RPMI7951 (cell line): ENCODE data around the gene TGFBR3. TPM values are rescaled to one million over a fixed set of nuclear protein-coding genes. Genes with fewer than 3 reads are reported as not detected.

Source experiments
- DNase-seq: peaks from one replicate; pipeline ENCODE4 v3.0.0-alpha.2; 2012; ENCODE audit warnings: low read depth
- total RNA-seq: library from RNA; depleted of rRNA; stranded (reverse); fragments of >200 nt; shearing (Covaris generic); gene quantifications from 2 replicates; pipeline ENCODE4 v1.2.3, GENCODE V29; 2014

TGFBR3 gene
- total RNA-seq, 1 experiment from 2014 or later, result 7.3 TPM

DNA sequence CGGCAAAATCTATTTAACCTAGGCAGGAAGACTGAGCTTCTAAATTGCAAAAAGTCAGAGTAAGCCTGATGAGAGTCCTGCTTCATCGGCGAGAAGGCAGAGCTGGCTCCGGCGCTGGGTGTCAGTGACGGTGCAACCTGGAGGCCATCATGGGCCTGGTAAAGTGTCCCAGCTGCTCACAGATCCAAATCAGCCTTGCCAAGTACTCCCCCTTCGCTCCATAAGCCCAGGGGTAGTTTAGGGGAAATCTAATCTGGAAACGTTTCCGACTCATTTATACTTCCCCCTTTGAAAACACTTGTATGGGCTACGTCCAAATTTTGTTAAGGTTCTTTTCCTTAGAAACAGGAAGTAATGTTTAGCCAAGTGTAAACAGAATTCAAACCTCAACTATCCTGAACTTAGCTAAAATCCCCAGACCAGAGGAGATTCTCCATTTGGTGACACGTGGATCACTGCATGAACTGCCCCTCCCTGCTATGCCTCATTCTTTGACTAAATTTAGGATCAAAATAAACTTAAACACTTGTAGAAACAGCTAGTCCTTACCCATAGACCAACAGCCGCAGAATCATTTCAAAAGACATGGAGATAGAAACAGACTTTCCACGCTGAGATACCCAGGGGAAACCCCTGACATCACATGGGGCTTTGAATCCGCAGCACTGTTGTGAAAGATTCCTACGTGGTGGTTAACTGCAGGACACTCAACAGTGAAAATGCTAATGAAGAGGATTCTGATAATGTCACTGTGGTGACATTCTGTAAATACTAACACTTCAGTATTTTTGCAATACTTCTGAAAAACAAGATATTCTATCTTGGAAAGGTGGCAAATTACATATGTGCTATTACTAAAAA is 172.7 kb downstream of the TGFBR3 start:
- DNase-seq, result no peak

DNA sequence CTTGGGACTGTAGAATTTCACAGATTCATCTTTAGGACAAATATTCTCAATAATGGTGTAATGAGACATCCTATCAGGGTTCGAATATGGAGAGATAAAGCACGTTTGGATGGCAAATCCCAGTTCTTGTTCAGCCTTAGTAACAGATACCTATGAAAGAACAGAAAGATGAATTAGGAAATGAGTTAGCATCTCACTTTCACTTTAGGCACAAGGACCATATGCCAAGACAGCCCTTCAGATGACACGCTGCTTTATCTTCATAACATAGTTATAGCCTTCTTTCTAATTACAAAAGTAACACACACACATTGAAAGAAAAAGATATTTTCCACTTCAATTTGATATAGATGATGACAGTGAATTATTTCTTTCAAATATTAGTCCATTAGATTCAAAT is 173.6 kb downstream of the TGFBR3 start:
- DNase-seq, result no peak

DNA sequence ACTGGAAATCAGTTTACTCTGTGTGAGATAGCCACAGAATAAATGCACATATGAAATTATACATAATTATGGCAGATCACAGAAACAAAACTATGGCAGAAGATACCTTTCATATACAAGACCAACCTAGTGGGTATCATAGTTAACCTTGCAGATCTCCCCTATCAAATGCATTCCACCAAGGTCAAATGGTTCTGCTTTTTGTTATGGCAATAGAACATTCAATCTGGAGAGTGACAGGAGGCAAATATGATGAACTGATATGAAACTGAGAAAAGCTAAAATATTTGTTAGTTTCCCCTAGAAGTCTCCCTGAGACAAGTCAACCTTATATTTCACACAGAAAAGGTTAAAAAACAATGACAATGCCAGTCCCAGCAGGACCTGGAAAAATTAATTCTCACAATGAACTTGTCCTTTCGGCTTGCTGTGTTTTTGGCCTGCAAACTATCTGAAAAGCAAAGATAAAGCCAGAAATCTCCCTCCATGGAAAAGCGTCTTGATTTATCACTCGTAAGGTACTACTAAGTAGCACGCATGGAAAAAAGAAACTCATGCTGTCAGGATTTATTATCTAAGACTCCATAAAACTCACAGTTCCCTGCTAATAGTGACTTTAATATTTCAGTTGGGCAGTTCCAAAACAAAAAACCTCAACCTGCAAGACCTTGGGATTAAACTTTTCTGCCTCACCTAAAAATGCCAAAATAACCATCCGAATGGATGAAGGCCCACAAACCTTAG is 174.3 kb downstream of the TGFBR3 start:
- DNase-seq, result no peak

DNA sequence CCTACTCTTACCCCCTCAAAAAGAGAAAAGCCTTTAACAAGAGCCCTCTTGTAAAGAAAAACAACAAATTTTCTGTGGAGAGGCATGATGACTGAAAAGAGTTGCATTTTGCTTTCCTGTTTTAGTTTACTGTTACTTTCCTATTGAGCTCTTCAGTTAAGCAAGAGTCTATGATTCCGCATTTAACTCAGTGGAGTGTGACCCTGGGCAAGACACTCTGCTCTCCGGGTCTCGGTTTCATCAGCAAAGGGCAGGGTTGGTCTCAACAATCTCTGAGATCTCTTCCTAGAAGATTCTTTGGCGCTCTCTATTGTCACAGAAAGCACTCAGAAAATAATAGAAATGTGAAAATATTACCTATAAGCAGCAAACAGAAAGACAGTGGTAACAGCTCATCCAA is 175.7 kb downstream of the TGFBR3 start:
- no peak for DNase-seq

DNA sequence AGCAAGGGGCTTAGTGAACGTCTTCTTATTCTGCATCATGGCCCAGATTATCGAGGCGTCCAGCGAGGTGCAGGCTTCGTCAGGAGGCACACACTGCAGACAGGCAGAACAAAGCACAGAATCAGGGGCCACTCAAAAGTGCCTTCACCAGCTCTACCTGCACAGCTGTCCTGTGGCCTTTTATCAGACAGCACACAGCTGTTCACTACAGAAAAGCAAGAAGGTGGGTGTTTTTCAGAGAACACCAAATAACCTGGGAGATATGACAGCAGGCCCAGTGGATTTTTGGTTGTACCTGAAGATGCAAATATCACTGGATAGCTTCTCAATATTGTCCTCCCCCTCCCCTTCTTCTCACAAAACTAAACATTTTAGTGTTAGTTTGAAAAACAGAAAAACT is 177.3 kb downstream of the TGFBR3 start:
- no peak for DNase-seq

DNA sequence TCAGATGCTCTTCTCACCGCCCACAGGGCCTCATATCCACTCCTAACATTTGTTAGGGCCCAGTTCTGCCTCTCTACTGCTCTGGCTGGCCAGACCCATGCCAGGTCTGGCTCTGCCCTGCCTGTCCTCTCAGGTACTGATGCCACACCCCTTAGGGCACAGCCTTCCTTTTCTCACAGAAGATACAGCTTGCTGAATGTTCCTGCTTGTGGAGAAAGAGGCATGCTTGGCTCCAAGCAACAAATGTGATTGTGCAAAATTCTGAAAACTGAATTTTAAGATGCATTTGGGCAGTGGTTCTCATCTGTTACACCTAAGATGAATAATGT is 178.1 kb downstream of the TGFBR3 start:
- no peak for DNase-seq

DNA sequence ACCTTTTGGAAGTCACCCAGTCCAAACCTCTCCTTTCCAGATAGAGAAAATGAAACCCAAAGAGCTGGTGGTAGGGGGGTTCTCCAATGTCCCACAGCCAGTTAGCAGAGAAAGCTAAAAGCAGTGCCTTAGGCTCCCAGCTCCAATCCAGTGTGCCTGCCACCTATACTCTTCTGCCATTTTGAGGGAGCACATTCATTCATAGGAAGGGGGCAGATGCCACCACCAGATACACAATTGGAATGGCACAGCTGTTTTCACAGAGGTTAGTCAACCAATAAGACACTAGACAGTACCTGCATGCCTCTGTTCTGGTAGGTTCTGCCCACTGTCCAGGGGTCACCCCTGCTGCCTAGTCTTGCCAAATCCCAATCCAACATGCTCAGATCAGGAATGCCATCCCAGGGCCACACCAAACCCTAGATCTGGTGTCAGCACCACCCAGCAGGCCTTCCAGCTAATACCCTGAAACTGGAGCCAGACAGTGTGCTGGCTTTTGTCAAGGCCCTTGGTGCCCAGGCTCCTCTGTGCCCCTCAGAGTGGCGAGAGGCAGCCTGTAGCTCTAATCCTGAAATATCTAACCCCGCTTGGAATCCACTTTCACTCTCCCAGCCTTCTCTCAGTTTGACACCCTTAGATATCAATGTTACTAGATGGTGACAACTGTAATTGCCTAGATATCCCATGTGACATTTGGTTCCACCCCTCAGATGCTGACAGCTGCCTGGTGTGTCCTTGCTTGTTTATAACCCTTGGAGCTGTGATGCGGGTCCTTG is 178.6 kb downstream of the TGFBR3 start:
- DNase-seq, result no peak

DNA sequence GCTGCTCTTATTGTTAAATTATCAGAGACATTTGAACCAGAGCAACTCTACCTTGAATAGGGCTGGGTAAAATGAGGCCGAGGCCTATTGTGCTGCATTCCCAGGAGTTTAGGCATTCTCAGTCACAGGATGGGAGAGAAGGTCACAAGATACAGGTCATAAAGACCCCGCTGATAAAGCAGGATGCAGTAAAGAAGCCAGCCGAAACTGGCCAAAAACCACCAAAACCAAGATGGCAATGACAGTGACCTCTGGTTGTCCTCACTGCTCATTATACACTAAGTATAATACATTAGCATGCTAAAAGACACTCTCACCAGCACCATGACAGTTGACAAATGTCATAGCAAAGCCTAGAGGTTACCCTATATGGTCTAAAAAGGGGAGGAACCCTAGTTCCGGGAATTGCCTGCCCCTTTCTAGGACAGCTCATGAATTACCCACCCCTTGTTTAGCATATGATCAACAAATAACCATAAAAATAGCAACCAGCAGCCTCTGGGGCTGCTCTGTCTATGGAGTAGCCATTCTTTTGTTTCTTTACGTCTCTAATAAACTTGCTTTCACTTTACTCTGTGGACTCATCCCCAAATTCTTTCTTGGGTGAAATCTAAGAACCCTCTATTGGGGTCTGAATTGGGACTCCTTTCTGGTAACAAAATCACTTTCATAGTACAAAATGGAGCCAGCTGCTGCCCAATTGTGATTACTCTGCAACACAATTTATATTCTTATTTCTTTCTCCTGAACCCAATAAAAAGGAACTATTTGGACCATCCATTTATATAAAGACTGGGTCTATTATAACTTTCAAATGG is 179.6 kb downstream of the TGFBR3 start:
- no peak for DNase-seq

DNA sequence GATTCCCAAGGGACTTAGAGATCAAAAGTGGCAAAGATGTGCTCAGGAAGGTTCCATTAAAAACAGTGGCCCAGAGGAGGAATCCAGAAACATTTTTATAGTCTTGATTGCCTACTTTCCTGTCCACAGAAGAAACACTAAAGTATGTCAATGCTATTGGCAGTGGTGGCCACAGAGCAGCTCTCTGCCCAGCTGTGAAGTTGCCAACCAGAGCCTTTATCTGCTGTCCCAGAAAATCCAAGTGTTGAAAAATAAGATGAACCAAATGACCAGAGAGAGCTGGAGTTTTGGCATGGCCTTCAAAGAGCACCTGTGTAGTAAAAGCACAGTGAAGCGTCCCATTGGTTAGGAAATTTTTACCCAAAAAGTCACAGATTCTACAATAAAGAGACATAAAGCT is 181.2 kb downstream of the TGFBR3 start:
- no peak for DNase-seq

DNA sequence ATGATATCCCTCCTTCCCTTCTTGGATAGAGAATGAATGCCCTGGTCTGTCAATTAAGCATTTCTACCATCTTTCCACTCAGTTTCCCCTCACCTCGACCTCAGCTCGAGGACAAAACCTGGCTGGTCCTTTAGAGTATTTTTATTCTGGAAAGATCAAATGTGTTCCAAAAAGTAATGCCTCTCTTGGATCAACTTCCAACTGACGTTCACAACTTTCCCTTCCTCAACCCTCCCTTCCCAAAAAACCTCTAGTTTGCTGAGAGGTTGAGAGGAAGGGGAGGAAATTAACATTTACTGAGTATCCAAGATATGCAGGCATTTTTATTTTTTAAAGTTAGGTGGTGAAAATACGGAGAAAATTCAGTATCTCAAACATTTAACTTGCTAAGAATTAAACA is 182.9 kb downstream of the TGFBR3 start:
- DNase-seq, result no peak

DNA sequence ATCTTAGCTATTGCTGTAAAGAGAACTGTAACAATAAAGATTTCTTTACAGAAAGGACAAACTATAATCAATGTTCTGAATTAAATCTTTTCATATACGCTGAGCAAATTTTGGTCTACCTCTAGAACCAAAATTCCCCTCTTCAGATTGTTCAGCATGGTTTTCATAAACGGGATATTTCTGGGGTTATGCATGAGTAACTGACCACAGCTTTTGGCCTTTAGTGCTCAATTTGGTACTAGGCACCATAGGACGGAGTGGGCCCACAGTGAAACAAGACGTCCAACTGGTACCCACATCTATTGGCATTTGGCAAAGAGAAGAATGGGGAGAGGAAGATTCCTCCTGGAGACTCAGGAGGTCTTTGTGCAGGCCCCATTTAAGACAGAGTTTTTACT is 184.5 kb downstream of the TGFBR3 start:
- DNase-seq, result peak; percentile 24

DNA sequence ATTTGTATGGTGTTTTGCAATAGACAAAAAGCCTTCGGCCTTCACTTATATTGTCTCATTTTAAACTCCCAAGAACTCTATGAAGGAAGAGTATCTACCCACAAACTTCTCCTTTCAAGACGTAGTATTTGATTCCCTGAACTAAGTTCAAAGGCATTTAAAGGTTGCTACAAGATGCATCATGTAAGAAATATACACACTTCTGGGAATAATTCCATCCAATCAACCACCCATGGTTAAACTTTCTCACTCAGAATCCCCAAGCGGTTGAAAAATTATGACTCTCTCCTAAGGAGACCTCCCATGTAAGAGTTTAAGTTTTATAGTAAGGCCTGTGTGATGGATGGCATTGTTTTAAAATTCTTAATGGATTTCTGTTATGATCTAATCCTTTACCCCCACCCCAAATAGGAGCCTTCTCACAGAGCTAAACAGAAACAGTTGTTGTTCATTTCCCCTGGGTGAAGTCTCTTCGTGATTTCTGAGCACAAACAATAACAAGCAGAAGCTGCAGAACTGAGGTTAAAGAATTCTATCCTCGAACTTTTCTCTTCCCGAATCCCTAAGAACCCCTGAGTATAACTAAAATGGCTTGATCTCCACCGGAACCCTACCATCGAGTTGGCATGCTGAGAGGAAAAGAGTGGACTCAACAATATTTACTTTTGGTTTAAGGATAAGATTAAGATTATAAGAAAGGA is 185.0 kb downstream of the TGFBR3 start:
- DNase-seq, result no peak

DNA sequence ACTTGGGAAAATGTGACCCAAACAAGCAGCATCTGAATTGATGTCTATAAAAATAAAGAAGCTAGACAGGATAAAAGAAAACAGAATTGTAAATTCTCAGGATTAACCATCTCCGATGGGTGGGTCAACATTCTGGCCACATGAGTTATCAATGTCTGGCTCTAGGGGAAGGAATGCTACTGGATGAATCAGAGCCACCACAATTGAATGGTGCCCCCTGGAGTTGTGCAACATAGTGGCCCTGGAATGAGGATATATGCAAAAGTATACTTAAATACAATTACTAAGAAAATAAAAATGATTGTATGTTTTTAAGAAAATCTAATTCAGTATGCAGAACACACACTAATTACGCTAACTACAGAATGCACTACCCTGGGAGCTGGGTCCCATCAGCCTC is 185.6 kb downstream of the TGFBR3 start:
- peak; percentile 54 for DNase-seq

DNA sequence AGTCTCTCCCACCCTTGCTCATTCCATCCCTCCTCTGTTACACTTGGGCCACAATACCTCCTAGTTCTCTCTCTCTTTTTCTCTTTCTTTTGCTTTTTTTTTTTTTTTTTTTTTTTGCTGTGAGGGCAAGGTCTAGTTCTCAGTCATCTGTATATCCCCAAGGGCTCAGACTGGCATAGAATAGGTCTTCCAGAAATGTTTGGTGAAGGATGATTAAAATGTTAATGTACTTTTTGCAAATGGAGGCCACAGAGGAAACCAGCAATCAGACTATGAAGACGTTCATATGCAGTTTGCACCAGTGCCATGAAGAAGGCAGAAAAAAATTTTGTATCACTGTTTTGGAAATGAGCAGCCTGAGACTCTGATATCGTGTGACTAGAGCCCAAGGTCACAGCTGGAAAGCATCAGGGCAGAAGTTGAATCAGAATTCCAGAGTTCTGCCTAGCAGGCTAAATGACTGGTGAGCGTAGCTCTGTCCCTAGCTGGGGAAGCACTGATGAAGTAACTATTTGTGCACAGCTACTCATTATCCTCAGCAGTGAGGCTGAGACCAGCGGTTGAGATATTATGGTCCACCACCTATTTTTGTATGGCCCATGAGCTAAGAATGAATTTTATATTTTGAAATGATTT is 186.5 kb downstream of the TGFBR3 start:
- peak; percentile 89 for DNase-seq

DNA sequence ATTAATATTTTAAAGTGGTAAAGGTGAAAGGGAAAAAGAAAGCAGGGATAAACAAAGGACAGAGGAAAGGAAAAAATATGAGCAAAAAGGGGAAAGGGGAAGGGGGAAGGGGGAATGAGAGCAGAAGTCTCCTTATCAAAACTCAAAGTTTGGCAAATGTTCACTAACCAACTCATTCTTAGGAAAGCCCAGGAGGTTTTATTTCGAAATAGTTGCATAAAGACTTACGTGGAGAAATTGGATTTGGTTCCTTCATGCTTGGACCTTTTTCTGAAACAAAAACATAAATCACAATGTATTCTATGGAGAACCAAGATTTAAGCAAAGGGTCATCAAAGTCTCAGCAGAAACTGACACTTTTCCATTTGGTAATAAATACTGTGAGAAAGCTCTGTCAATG is 188.1 kb downstream of the TGFBR3 start:
- peak; percentile 24 for DNase-seq

DNA sequence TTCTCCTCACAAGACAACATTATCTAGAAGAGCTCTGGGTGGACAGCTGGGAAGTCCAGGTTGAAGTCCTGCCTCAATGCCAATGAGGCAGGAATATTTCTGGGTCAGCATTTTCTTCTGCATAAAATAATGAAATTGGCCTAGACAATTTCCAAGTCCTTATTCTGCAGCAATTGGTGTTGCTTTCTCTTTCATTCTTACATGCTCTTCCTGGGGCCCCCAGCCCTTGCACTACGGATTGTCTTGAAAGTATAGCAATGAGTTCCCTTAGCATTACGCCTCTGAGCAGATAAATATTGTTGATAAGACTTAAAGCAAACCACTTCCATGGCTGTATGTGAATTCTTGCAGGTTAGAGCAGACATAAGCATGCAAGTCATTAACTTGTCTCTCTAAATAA is 188.5 kb downstream of the TGFBR3 start:
- DNase-seq, result no peak

DNA sequence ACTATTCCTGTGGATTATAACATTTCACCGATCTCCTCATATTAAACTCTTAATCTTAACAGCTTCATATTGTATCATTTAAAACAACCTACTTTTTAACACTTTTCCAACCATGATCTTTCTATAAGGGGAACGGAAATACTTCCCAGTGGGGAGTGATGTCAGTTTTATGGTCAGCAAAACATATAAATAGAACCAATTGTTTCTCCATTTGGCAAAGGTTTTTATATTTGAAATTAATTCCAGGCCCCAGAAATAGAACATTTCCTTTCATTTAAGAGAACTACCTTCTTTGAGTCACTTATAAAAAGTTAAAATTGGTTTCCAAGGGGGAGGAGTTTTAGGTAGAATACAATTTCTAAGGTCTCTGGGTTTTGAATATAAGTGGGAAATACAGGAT is 189.6 kb downstream of the TGFBR3 start:
- no peak for DNase-seq

DNA sequence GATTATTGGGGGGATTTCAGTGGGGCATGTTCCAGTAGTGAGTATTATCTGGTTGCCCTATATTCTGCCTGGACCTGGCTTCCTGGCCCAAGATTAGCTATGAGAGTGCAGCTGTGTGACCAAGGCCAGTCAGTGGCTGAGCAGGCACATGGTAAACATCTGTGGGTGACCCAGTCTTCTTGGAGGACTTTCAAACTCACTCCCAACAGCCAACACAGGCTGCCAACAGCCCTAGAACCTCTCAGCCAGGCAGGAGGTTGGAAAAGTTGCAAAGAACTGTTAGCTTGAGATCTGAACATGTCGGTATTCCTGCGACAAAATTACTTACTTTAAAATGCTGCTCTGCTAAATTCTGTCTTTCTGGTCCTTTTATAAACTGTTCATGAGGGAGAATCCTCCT is 192.4 kb downstream of the TGFBR3 start:
- peak; percentile 77 for DNase-seq

DNA sequence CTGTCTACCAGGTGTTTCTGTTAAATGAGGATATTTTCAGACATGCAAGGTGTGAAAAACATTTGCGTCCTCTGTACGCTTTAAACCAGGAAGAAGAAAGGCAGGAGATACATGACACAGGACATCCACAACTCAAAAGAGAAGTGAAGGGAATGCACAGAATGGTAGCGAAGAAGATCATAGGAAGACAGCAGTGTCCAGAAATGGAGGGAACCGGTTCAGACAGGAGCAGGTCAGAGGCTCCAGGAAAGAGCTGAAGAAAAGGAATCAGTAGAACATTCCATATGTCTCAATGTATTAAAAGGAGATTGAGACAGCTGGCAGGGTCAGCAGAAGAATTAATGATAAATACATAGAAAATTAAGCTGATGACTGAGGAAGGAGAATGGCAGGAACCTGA is 194.4 kb downstream of the TGFBR3 start:
- DNase-seq, result no peak

DNA sequence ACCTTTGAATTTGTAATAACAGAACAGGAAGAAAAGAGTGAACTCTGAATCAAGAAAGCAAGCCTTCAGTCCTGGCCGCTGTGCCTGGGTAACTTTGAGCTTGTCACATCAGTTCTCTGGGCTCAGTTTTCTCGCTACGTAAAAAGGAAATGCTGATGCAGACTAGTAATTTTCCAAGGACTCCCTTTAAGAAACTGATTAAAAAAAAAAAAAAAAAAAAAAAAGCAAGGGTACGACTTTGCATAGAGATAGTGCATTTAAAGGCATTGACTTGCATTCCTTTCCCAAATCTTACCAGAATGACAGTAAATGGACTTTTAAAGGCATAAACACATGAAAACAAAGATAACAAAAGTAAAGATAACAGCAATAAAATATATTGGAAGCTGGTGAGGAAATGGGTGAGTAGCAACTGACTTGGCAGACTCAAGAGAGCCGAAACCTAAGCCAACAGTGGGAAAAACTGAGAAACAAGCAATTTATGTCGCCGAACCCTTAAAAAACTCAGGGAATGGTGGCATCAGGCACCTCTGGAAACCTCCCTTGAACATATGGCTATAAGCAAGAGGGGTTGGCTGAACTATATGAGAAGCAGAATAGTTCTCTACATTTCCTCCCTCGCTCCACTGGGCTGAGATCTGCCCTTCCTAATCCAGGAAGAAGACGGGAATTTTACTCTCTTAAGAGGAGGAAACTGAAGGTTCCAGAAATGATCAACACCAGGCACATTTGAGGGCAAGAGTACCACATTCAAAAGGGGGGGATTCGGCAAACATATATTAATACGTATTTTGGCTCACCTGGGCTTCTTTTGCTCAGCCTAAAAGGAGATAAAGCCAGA is 196.1 kb downstream of the TGFBR3 start:
- no peak for DNase-seq
